ENCODE data around the gene ODAPH. TPM values are rescaled to one million over a fixed set of nuclear protein-coding genes. Genes with fewer than 3 reads are reported as not detected.
"Not testable (repeated sequence)": the region's sequence is repeated elsewhere in the genome, so short reads cannot be mapped to it uniquely, and the experiment has no call there.

Gene ODAPH
- polyA plus RNA-seq (ENCODE audit: insufficient read length): 0.25 TPM

GRCh38 chr4:75555294-75556164 is at the start of gene ODAPH:
TSS of gene ODAPH (plus strand) at chr4:75556066. CDS start at chr4:75556083, 17 bp downstream.
- DNase-seq (ENCODE audit: low read depth): no peak

GRCh38 chr4:75509592-75509991 is 46.3 kb upstream of the ODAPH start:
- not testable (repeated sequence) for DNase-seq (ENCODE audit: low read depth)

GRCh38 chr4:75511841-75512240 is 44.0 kb upstream of the ODAPH start:
- DNase-seq (ENCODE audit: low read depth): no peak

GRCh38 chr4:75512386-75513211 is 43.3 kb upstream of the ODAPH start:
- no peak for DNase-seq (ENCODE audit: low read depth)

- DNase-seq (ENCODE audit: low read depth): no peak
Observed at GRCh38 chr4:75513526-75514130, 42.2 kb upstream of the ODAPH start.

GRCh38 chr4:75514131-75514948 is 41.5 kb upstream of the ODAPH start, which contains the start of the genes RCHY1 and THAP6:
TSS of gene RCHY1 (minus strand) at chr4:75514403. CDS start at chr4:75514286, 117 bp downstream.
TSS of gene THAP6 (plus strand) at chr4:75514473. CDS start at chr4:75515453, 980 bp downstream.
- DNase-seq (ENCODE audit: low read depth): peak; percentile 85

GRCh38 chr4:75514949-75515612 is 40.8 kb upstream of the ODAPH start:
- DNase-seq (ENCODE audit: low read depth): no peak

- DNase-seq (ENCODE audit: low read depth): no peak
Observed at GRCh38 chr4:75516144-75516543, 39.7 kb upstream of the ODAPH start.

- DNase-seq (ENCODE audit: low read depth): not testable (repeated sequence)
Observed at GRCh38 chr4:75519452-75519851, 36.4 kb upstream of the ODAPH start.

- DNase-seq (ENCODE audit: low read depth): no peak
Observed at GRCh38 chr4:75525086-75525485, 30.8 kb upstream of the ODAPH start.

GRCh38 chr4:75525910-75526309 is 30.0 kb upstream of the ODAPH start:
- DNase-seq (ENCODE audit: low read depth): no peak

- no peak for DNase-seq (ENCODE audit: low read depth)
Observed at GRCh38 chr4:75527482-75527881, 28.4 kb upstream of the ODAPH start.

GRCh38 chr4:75530556-75531322 is 25.1 kb upstream of the ODAPH start:
- no peak for DNase-seq (ENCODE audit: low read depth)

GRCh38 chr4:75531536-75532143 is 24.2 kb upstream of the ODAPH start:
- DNase-seq (ENCODE audit: low read depth): not testable (repeated sequence)

GRCh38 chr4:75533339-75533887 is 22.5 kb upstream of the ODAPH start:
- DNase-seq (ENCODE audit: low read depth): not testable (repeated sequence)

- DNase-seq (ENCODE audit: low read depth): not testable (repeated sequence)
Observed at GRCh38 chr4:75533926-75534325, 21.9 kb upstream of the ODAPH start.

GRCh38 chr4:75537308-75537707 is 18.6 kb upstream of the ODAPH start:
- DNase-seq (ENCODE audit: low read depth): not testable (repeated sequence)

GRCh38 chr4:75542824-75543223 is 13.0 kb upstream of the ODAPH start:
- no peak for DNase-seq (ENCODE audit: low read depth)

- not testable (repeated sequence) for DNase-seq (ENCODE audit: low read depth)
Observed at GRCh38 chr4:75544220-75544619, 11.6 kb upstream of the ODAPH start.
